DMS153 treated with DMSO at 0.1 percent for 48 hours (cell line): ENCODE data around the gene RB1.

ENCODE experiments used
- DNase-seq: peaks from one replicate; lab custom pipeline; 2025; ENCODE audit not compliant: unreplicated experiment; lab: John Stamatoyannopoulos, UW

RB1 gene

GRCh38 chr13:48303359-48304142 lies at the start of gene RB1:
Gene RB1 (plus strand): TSS chr13:48303751. CDS start chr13:48303913, 162 bp downstream.
- peak; percentile 76 for DNase-seq

- no peak for DNase-seq
These were observed 49.7 kb upstream of the RB1 start for GRCh38 chr13:48253849-48254248.

GRCh38 chr13:48255090-48255489 lies 48.5 kb upstream of the RB1 start:
- DNase-seq, result no peak

- DNase-seq, result no peak
These were observed 47.6 kb upstream of the RB1 start for GRCh38 chr13:48255954-48256353.

GRCh38 chr13:48258002-48258401 lies 45.5 kb upstream of the RB1 start:
- no peak for DNase-seq

GRCh38 chr13:48258430-48258829 lies 45.1 kb upstream of the RB1 start:
- no peak for DNase-seq

- DNase-seq, result no peak
These were observed 42.6 kb upstream of the RB1 start for GRCh38 chr13:48260970-48261369.

- DNase-seq, result no peak
These were observed 40.4 kb upstream of the RB1 start for GRCh38 chr13:48263196-48263595.

GRCh38 chr13:48264058-48264457 lies 39.5 kb upstream of the RB1 start:
- no peak for DNase-seq

GRCh38 chr13:48265217-48265815 lies 38.2 kb upstream of the RB1 start:
- no peak for DNase-seq

GRCh38 chr13:48266150-48266549 lies 37.4 kb upstream of the RB1 start:
- DNase-seq, result no peak

GRCh38 chr13:48266701-48267639 lies 36.6 kb upstream of the RB1 start:
- no peak for DNase-seq

GRCh38 chr13:48268019-48268418 lies 35.5 kb upstream of the RB1 start:
- DNase-seq, result no peak

- DNase-seq, result no peak
These were observed 30.2 kb upstream of the RB1 start for GRCh38 chr13:48273346-48273745.

GRCh38 chr13:48275507-48275906 lies 28.0 kb upstream of the RB1 start:
- no peak for DNase-seq

- DNase-seq, result peak; percentile 10
These were observed 24.7 kb upstream of the RB1 start for GRCh38 chr13:48278806-48279205.

GRCh38 chr13:48281556-48281955 lies 22.0 kb upstream of the RB1 start:
- DNase-seq, result no peak

GRCh38 chr13:48291730-48292129 lies 11.8 kb upstream of the RB1 start:
- no peak for DNase-seq

- no peak for DNase-seq
These were observed 10.9 kb upstream of the RB1 start for GRCh38 chr13:48292650-48293049.

- DNase-seq, result no peak
These were observed 8.9 kb upstream of the RB1 start for GRCh38 chr13:48294653-48295052.

- no peak for DNase-seq
These were observed 8.3 kb upstream of the RB1 start for GRCh38 chr13:48295271-48295670.

GRCh38 chr13:48296528-48296927 lies 7.0 kb upstream of the RB1 start:
- no peak for DNase-seq
